Activated naive CD8-positive, alpha-beta T cell treated with anti-CD3 and anti-CD28 coated beads for 36 hours (primary cell): ENCODE data around the gene BEST2. TPM values are rescaled to one million over a fixed set of nuclear protein-coding genes. Genes with fewer than 3 reads are reported as not detected.
"Not testable (repeated sequence)": the region's sequence is repeated elsewhere in the genome, so short reads cannot be mapped to it uniquely, and the experiment has no call there.

Experiments
- DNase-seq: peaks from one replicate; pipeline ENCODE4 v3.0.0; 2021
- H3K27ac Mint-ChIP-seq: one replicate; pipeline ENCODE4 v1.8.0; 2022; ENCODE audit warnings: mild to moderate bottlenecking, moderate library complexity, mixed read lengths
- H3K27me3 Mint-ChIP-seq: one replicate; pipeline ENCODE4 v1.8.0; 2022; ENCODE audit warnings: mild to moderate bottlenecking, mixed read lengths
- H3K36me3 Mint-ChIP-seq: one replicate; pipeline ENCODE4 v1.8.0; 2021; ENCODE audit warnings: mild to moderate bottlenecking, mixed read lengths
- H3K4me1 Mint-ChIP-seq: one replicate; pipeline ENCODE4 v1.8.0; 2021; ENCODE audit warnings: mixed read lengths
- H3K4me3 Mint-ChIP-seq: one replicate; pipeline ENCODE4 v1.8.0; 2022; ENCODE audit warnings: mild to moderate bottlenecking, moderate library complexity, mixed read lengths
- H3K9me3 Mint-ChIP-seq: one replicate; pipeline ENCODE4 v1.8.0; 2022; ENCODE audit warnings: mixed read lengths
- total RNA-seq, 2 experiments: library from RNA; stranded (reverse); gene quantifications; one replicate each; pipeline ENCODE4 v1.2.3, GENCODE V29; 2021

Gene BEST2
- total RNA-seq, 2 experiments from 2014 or later, result not detected

GRCh38 chr19:12793290-12794195, 42.0 kb downstream of the BEST2 start:
- H3K9me3 Mint-ChIP-seq, result no peaks in the 10 kb centered on the region
- peak overlapping the region; percentile 95 for H3K4me3 Mint-ChIP-seq
- H3K27me3 Mint-ChIP-seq, result no peaks in the 10 kb centered on the region
- DNase-seq, result peak; percentile 95
- peak overlapping the region; percentile 98 for H3K27ac Mint-ChIP-seq
- peaks cover 23% of the 10 kb centered on the region for H3K36me3 Mint-ChIP-seq
- H3K4me1 Mint-ChIP-seq, result peaks cover 41% of the 10 kb centered on the region

- H3K27me3 Mint-ChIP-seq, result no peaks in the 10 kb centered on the region
- H3K27ac Mint-ChIP-seq, result peak overlapping the region; percentile 94
- DNase-seq, result no peak
- peaks cover 23% of the 10 kb centered on the region for H3K36me3 Mint-ChIP-seq
- peaks cover 34% of the 10 kb centered on the region for H3K4me1 Mint-ChIP-seq
- H3K9me3 Mint-ChIP-seq, result no peaks in the 10 kb centered on the region
- peak overlapping the region; percentile 80 for H3K4me3 Mint-ChIP-seq
These were observed 42.8 kb downstream of the BEST2 start for GRCh38 chr19:12794196-12794941.

GRCh38 chr19:12794971-12795381, 43.4 kb downstream of the BEST2 start:
- no peak for DNase-seq
- Mint-ChIP-seq H3K36me3 (peaks cover 23% of the 10 kb centered on the region), H3K4me3 (peak overlapping the region; percentile 80), H3K9me3 (no peaks in the 10 kb centered on the region), H3K27ac (peak overlapping the region; percentile 94), H3K27me3 (no peaks in the 10 kb centered on the region), H3K4me1 (peaks cover 34% of the 10 kb centered on the region)

- no peaks in the 10 kb centered on the region for H3K27me3 Mint-ChIP-seq
- H3K4me3 Mint-ChIP-seq, result peak overlapping the region; percentile 74
- H3K4me1 Mint-ChIP-seq, result peaks cover 30% of the 10 kb centered on the region
- no peaks in the 10 kb centered on the region for H3K9me3 Mint-ChIP-seq
- H3K27ac Mint-ChIP-seq, result peak overlapping the region; percentile 87
- H3K36me3 Mint-ChIP-seq, result peaks cover 31% of the 10 kb centered on the region
- DNase-seq, result peak; percentile 71
These were observed 44.8 kb downstream of the BEST2 start for GRCh38 chr19:12796146-12797071.

- no peak for DNase-seq
- Mint-ChIP-seq H3K27me3 (no peaks in the 10 kb centered on the region), H3K4me1 (peaks cover 31% of the 10 kb centered on the region), H3K4me3 (no peak overlapping the region), H3K36me3 (peaks cover 27% of the 10 kb centered on the region), H3K9me3 (no peaks in the 10 kb centered on the region), H3K27ac (no peak overlapping the region)
These were observed 45.6 kb downstream of the BEST2 start for GRCh38 chr19:12797141-12797587.

GRCh38 chr19:12797607-12798006, 46.0 kb downstream of the BEST2 start:
- not testable (repeated sequence) for H3K4me3 Mint-ChIP-seq, H3K27me3 Mint-ChIP-seq, DNase-seq, H3K9me3 Mint-ChIP-seq, H3K27ac Mint-ChIP-seq
- H3K4me1 Mint-ChIP-seq, result peaks cover 35% of the 10 kb centered on the region
- H3K36me3 Mint-ChIP-seq, result peaks cover 24% of the 10 kb centered on the region

GRCh38 chr19:12799742-12800465, 48.3 kb downstream of the BEST2 start:
- Mint-ChIP-seq H3K36me3 (peaks cover 11% of the 10 kb centered on the region), H3K4me3 (peak overlapping the region; percentile 91)

GRCh38 chr19:12800466-12800770, 48.8 kb downstream of the BEST2 start:
- H3K4me3 Mint-ChIP-seq, result peak overlapping the region; percentile 91
- no peaks in the 10 kb centered on the region for H3K27me3 Mint-ChIP-seq
- H3K27ac Mint-ChIP-seq, result no peak overlapping the region
- peaks cover 11% of the 10 kb centered on the region for H3K36me3 Mint-ChIP-seq
- no peaks in the 10 kb centered on the region for H3K9me3 Mint-ChIP-seq
- no peak for DNase-seq
- peaks cover 25% of the 10 kb centered on the region for H3K4me1 Mint-ChIP-seq

More at GRCh38 chr19:12799742-12800465, 48.3 kb downstream of the BEST2 start:
- no peak for DNase-seq
- Mint-ChIP-seq H3K4me1 (peaks cover 27% of the 10 kb centered on the region), H3K27me3 (no peaks in the 10 kb centered on the region), H3K9me3 (no peaks in the 10 kb centered on the region), H3K27ac (no peak overlapping the region)

- no peaks in the 10 kb centered on the region for H3K27me3 Mint-ChIP-seq
- H3K36me3 Mint-ChIP-seq, result peaks cover 11% of the 10 kb centered on the region
- peak overlapping the region; percentile 91 for H3K4me3 Mint-ChIP-seq
- H3K4me1 Mint-ChIP-seq, result peaks cover 22% of the 10 kb centered on the region
- H3K9me3 Mint-ChIP-seq, result no peaks in the 10 kb centered on the region
- peak overlapping the region; percentile 83 for H3K27ac Mint-ChIP-seq
- DNase-seq, result peak; percentile 41
These were observed 49.4 kb downstream of the BEST2 start for GRCh38 chr19:12800923-12801465.

GRCh38 chr19:12801466-12802266, 50.1 kb downstream of the BEST2 start, which contains the start of the genes PRDX2 and THSD8:
Gene PRDX2, minus strand, starts transcription at chr19:12801800. Its CDS starts 539 bp downstream, at chr19:12801261.
Gene THSD8, plus strand, starts transcription at chr19:12802069. Its CDS starts 3 bp downstream, at chr19:12802072.
- H3K27me3 Mint-ChIP-seq, result no peaks in the 10 kb centered on the region
- DNase-seq, result peak; percentile 81
- H3K9me3 Mint-ChIP-seq, result no peaks in the 10 kb centered on the region
- H3K4me1 Mint-ChIP-seq, result peaks cover 18% of the 10 kb centered on the region
- H3K36me3 Mint-ChIP-seq, result peaks cover 14% of the 10 kb centered on the region
- peak within 1 kb of the TSS; percentile 91 for H3K4me3 Mint-ChIP-seq
- peak within 1 kb of the TSS; percentile 83 for H3K27ac Mint-ChIP-seq

GRCh38 chr19:12802267-12803106, 50.9 kb downstream of the BEST2 start:
- DNase-seq, result no peak
- Mint-ChIP-seq H3K4me1 (peaks cover 18% of the 10 kb centered on the region), H3K27ac (no peak overlapping the region), H3K36me3 (peaks cover 14% of the 10 kb centered on the region), H3K27me3 (no peaks in the 10 kb centered on the region), H3K9me3 (no peaks in the 10 kb centered on the region), H3K4me3 (peak overlapping the region; percentile 91)

- H3K4me1 Mint-ChIP-seq, result peaks cover 18% of the 10 kb centered on the region
- H3K27ac Mint-ChIP-seq, result no peak overlapping the region
These were observed 52.5 kb downstream of the BEST2 start for GRCh38 chr19:12804051-12804450.

More at GRCh38 chr19:12804051-12804450, 52.5 kb downstream of the BEST2 start:
- Mint-ChIP-seq H3K9me3 (no peaks in the 10 kb centered on the region), H3K27me3 (no peaks in the 10 kb centered on the region), H3K36me3 (peaks cover 19% of the 10 kb centered on the region), H3K4me3 (no peak overlapping the region)
- no peak for DNase-seq
